GM12891 (cell line): ENCODE results near the gene KRT6B.

Source experiments
- PAX5 ChIP-seq: IDR thresholded peaks from 2 replicates; pipeline ENCODE4 v1.6.1; 2011; ENCODE audit warnings: low read length, moderate library complexity, mild to moderate bottlenecking; ENCODE audit not compliant: insufficient read depth, severe bottlenecking
- POLR2A ChIP-seq: IDR thresholded peaks from 2 replicates; pipeline ENCODE4 v1.6.1; 2011; ENCODE audit warnings: low read depth, low read length, control low read depth
- POLR2AphosphoS5 ChIP-seq: IDR thresholded peaks from 2 replicates; pipeline ENCODE4 v1.6.1; 2011; ENCODE audit warnings: low read depth, low read length, control low read depth
- POU2F2 ChIP-seq: IDR thresholded peaks from 2 replicates; pipeline ENCODE4 v1.6.1; 2011; ENCODE audit warnings: low read depth, mild to moderate bottlenecking, control low read depth, low read length, moderate library complexity
- SPI1 ChIP-seq: IDR thresholded peaks from 2 replicates; pipeline ENCODE4 v1.6.1; 2011; ENCODE audit warnings: low read depth, low read length, control low read depth
- TAF1 ChIP-seq: IDR thresholded peaks from 2 replicates; pipeline ENCODE4 v1.6.1; 2011; ENCODE audit warnings: low read depth, low read length, control low read depth

DNA sequence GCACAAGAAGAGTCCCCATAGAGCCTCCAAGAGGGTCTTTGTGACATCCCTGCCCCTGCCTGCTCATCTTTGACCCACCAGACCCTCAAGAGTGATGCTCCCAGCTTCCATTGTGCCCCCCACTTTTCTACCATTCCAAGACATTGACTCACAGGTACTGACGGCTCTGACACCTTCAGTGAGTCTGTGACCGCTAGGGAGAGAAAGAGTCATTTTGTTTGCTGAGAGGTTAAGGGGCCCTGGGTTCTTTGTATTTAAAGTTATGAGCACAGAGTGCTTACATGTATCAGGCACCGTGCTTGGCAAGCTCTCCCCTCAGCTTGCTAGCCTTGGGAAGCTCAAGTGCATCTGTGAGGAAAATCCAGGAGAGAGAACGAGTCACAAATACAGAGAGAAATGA is 38.7 kb downstream of the KRT6B start:
- no peak for TF ChIP-seq SPI1
- no peak for TF ChIP-seq POLR2AphosphoS5
- no peak for TF ChIP-seq TAF1
- no peak for TF ChIP-seq POLR2A
- no peak for TF ChIP-seq PAX5
- TF ChIP-seq POU2F2: no peak
